GM18868 (cell line): ENCODE data around the gene ATPAF1.

Source experiments
- ATAC-seq: cut with Tn5 transposase; IDR thresholded peaks from one replicate; pipeline ENCODE4 v1.9.1; 2021; ENCODE audit warnings: mild to moderate bottlenecking, moderate library complexity; ENCODE audit not compliant: unreplicated experiment

Gene ATPAF1

GRCh38 chr1:46596036-46596435 is 72.1 kb downstream of the ATPAF1 start:
- ATAC-seq: no peak

- ATAC-seq: no peak
Observed at GRCh38 chr1:46595127-46595526, 73.0 kb downstream of the ATPAF1 start.

- no peak for ATAC-seq
Observed at GRCh38 chr1:46594063-46594462, 74.1 kb downstream of the ATPAF1 start.

- no peak for ATAC-seq
Observed at GRCh38 chr1:46592823-46593222, 75.3 kb downstream of the ATPAF1 start.

- ATAC-seq: no peak
Observed at GRCh38 chr1:46589529-46589928, 78.6 kb downstream of the ATPAF1 start.

- no peak for ATAC-seq
Observed at GRCh38 chr1:46587069-46587468, 81.1 kb downstream of the ATPAF1 start.

- ATAC-seq: no peak
Observed at GRCh38 chr1:46585312-46585938, 82.7 kb downstream of the ATPAF1 start.

- ATAC-seq: no peak
Observed at GRCh38 chr1:46583494-46583893, 84.7 kb downstream of the ATPAF1 start.

GRCh38 chr1:46582972-46583371 is 85.2 kb downstream of the ATPAF1 start:
- ATAC-seq: no peak
